H1 (cell line): Measurements from ENCODE around the gene THOP1. TPM values are rescaled to one million over a fixed set of nuclear protein-coding genes. Genes with fewer than 3 reads are reported as not detected.

ENCODE experiments used
- CBX8 ChIP-seq: fragments of 300-800, 300-1000 bp; sonication (generic); IDR thresholded peaks from 2 replicates; pipeline ENCODE4 v1.7.1; 2016; ENCODE audit warnings: low read depth, low read length, borderline replicate concordance
- CHD1 ChIP-seq: IDR thresholded peaks from 2 replicates; pipeline ENCODE4 v1.6.1; 2012; ENCODE audit warnings: low read depth, low read length, improper control_type of control experiment
- MAFK ChIP-seq: IDR thresholded peaks from 2 replicates; pipeline ENCODE4 v1.6.1; 2012; ENCODE audit warnings: low read depth, mild to moderate bottlenecking, improper control_type of control experiment, low read length
- NRF1 ChIP-seq: IDR thresholded peaks from 2 replicates; pipeline ENCODE4 v1.6.1; 2011; ENCODE audit warnings: mild to moderate bottlenecking, low read depth, low read length, improper control_type of control experiment
- SAP30 ChIP-seq: fragments of 300-600 bp; sonication (generic); IDR thresholded peaks from 2 replicates; pipeline ENCODE4 v1.7.1; 2012; ENCODE audit warnings: low read length, moderate library complexity, mild to moderate bottlenecking, inconsistent platforms; ENCODE audit not compliant: insufficient read depth, insufficient replicate concordance
- SIX5 ChIP-seq: IDR thresholded peaks from 2 replicates; pipeline ENCODE4 v1.6.1; 2011; ENCODE audit warnings: mild to moderate bottlenecking, low read depth, low read length
- SP1 ChIP-seq: IDR thresholded peaks from 2 replicates; pipeline ENCODE4 v1.6.1; 2011; ENCODE audit warnings: low read depth, low read length
- TAF7 ChIP-seq: optimal IDR thresholded peaks from 2 replicates; pipeline ENCODE3; 2011; ENCODE audit warnings: low read depth, mild to moderate bottlenecking, inconsistent platforms, low read length, moderate library complexity, borderline replicate concordance
- TCF12 ChIP-seq: IDR thresholded peaks from 2 replicates; pipeline ENCODE4 v1.6.1; 2011; ENCODE audit warnings: low read depth, mild to moderate bottlenecking, low read length
- polyA plus RNA-seq, 7 experiments: library from polyadenylated mRNA; depleted of rRNA in 3 of 7; stranded (reverse) in 5 of 7; unstranded in 2 of 7; fragments of >200 nt in 5 of 7; fragments of 200-250 nt in 2 of 7; gene quantifications; 1 replicate in 5 of 7; 2 replicates in 1 of 7; 4 replicates in 1 of 7; pipeline versions ENCODE4 v1.2.1 to v1.2.3, GENCODE V29; 2011 to 2013; ENCODE audit warnings: missing spikeins in 2 of 7, mixed read lengths in 2 of 7
- total RNA-seq: library from RNA; stranded (reverse); fragmentation: NEBNext Ultra II Directional; extraction: Animal tissue kit (Norgen Biotek cat#: 25700); gene quantifications from 2 replicates; pipeline ENCODE4 v1.2.1, GENCODE V29; 2021
- TF ChIP-seq, protein P1 (sequence below): fragments of 300-600 bp; sonication (generic); IDR thresholded peaks from 2 replicates; pipeline ENCODE4 v1.7.1; 2012; ENCODE audit warnings: low read length, moderate library complexity, mild to moderate bottlenecking, inconsistent platforms; ENCODE audit not compliant: insufficient replicate concordance
- TF ChIP-seq, protein P2 (sequence below): IDR thresholded peaks from 2 replicates; pipeline ENCODE4 v1.6.1; 2011; ENCODE audit warnings: low read length, improper control_type of control experiment

THOP1 gene
- total and polyA plus RNA-seq, 2 of the 8 experiments (the other 6 are each of a cell fraction or from before 2014, with no cell fraction given): 136 to 159 TPM

DNA sequence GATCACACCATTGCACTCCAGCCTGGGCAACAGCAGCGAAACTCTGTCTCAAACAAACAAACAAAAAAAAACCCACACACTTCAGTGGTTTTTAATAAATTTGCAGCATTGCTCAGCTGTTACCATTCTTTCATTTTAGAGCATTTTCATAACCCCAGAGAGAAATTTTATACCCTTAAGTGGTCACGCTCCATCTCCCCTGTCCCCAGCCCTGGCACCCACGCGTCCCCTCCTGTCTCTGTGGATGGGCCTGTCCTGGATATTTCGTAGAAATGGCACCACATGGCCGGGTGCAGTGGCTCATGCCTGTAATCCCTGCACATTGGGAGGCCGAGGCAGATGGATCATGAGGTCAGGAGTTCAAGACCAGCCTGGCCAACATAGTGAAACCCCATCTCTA lies 7.8 kb downstream of the THOP1 start (continued):
- TF ChIP-seq, protein P1, sequence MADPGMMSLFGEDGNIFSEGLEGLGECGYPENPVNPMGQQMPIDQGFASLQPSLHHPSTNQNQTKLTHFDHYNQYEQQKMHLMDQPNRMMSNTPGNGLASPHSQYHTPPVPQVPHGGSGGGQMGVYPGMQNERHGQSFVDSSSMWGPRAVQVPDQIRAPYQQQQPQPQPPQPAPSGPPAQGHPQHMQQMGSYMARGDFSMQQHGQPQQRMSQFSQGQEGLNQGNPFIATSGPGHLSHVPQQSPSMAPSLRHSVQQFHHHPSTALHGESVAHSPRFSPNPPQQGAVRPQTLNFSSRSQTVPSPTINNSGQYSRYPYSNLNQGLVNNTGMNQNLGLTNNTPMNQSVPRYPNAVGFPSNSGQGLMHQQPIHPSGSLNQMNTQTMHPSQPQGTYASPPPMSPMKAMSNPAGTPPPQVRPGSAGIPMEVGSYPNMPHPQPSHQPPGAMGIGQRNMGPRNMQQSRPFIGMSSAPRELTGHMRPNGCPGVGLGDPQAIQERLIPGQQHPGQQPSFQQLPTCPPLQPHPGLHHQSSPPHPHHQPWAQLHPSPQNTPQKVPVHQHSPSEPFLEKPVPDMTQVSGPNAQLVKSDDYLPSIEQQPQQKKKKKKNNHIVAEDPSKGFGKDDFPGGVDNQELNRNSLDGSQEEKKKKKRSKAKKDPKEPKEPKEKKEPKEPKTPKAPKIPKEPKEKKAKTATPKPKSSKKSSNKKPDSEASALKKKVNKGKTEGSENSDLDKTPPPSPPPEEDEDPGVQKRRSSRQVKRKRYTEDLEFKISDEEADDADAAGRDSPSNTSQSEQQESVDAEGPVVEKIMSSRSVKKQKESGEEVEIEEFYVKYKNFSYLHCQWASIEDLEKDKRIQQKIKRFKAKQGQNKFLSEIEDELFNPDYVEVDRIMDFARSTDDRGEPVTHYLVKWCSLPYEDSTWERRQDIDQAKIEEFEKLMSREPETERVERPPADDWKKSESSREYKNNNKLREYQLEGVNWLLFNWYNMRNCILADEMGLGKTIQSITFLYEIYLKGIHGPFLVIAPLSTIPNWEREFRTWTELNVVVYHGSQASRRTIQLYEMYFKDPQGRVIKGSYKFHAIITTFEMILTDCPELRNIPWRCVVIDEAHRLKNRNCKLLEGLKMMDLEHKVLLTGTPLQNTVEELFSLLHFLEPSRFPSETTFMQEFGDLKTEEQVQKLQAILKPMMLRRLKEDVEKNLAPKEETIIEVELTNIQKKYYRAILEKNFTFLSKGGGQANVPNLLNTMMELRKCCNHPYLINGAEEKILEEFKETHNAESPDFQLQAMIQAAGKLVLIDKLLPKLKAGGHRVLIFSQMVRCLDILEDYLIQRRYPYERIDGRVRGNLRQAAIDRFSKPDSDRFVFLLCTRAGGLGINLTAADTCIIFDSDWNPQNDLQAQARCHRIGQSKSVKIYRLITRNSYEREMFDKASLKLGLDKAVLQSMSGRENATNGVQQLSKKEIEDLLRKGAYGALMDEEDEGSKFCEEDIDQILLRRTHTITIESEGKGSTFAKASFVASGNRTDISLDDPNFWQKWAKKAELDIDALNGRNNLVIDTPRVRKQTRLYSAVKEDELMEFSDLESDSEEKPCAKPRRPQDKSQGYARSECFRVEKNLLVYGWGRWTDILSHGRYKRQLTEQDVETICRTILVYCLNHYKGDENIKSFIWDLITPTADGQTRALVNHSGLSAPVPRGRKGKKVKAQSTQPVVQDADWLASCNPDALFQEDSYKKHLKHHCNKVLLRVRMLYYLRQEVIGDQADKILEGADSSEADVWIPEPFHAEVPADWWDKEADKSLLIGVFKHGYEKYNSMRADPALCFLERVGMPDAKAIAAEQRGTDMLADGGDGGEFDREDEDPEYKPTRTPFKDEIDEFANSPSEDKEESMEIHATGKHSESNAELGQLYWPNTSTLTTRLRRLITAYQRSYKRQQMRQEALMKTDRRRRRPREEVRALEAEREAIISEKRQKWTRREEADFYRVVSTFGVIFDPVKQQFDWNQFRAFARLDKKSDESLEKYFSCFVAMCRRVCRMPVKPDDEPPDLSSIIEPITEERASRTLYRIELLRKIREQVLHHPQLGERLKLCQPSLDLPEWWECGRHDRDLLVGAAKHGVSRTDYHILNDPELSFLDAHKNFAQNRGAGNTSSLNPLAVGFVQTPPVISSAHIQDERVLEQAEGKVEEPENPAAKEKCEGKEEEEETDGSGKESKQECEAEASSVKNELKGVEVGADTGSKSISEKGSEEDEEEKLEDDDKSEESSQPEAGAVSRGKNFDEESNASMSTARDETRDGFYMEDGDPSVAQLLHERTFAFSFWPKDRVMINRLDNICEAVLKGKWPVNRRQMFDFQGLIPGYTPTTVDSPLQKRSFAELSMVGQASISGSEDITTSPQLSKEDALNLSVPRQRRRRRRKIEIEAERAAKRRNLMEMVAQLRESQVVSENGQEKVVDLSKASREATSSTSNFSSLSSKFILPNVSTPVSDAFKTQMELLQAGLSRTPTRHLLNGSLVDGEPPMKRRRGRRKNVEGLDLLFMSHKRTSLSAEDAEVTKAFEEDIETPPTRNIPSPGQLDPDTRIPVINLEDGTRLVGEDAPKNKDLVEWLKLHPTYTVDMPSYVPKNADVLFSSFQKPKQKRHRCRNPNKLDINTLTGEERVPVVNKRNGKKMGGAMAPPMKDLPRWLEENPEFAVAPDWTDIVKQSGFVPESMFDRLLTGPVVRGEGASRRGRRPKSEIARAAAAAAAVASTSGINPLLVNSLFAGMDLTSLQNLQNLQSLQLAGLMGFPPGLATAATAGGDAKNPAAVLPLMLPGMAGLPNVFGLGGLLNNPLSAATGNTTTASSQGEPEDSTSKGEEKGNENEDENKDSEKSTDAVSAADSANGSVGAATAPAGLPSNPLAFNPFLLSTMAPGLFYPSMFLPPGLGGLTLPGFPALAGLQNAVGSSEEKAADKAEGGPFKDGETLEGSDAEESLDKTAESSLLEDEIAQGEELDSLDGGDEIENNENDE: no peak
- TF ChIP-seq MAFK: no peak
- TF ChIP-seq, protein P2, sequence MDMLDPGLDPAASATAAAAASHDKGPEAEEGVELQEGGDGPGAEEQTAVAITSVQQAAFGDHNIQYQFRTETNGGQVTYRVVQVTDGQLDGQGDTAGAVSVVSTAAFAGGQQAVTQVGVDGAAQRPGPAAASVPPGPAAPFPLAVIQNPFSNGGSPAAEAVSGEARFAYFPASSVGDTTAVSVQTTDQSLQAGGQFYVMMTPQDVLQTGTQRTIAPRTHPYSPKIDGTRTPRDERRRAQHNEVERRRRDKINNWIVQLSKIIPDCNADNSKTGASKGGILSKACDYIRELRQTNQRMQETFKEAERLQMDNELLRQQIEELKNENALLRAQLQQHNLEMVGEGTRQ: no peak
- no peak for TF ChIP-seq TCF12
- TF ChIP-seq SIX5: no peak
- no peak for TF ChIP-seq NRF1
- TF ChIP-seq CHD1: no peak
- TF ChIP-seq SP1: no peak
- TF ChIP-seq SAP30: no peak
- TF ChIP-seq CBX8: no peak
- TF ChIP-seq TAF7: no peak
